HG03159 (cell line): Measurements from ENCODE around the gene MAOA.
"Not testable (repeated sequence)": the region's sequence is repeated elsewhere in the genome, so short reads cannot be mapped to it uniquely, and the experiment has no call there.

Experiments used
- ATAC-seq: cut with Tn5 transposase; IDR thresholded peaks from one replicate; pipeline ENCODE4 v1.9.1; 2021; ENCODE audit warnings: mild to moderate bottlenecking, moderate library complexity; ENCODE audit not compliant: unreplicated experiment

The MAOA gene

GRCh38 chrX:43661521-43662240 lies 5.6 kb downstream of the MAOA start:
- no peak for ATAC-seq

- no peak for ATAC-seq
These were observed 7.1 kb downstream of the MAOA start for GRCh38 chrX:43663173-43663572.

GRCh38 chrX:43664258-43664657 lies 8.2 kb downstream of the MAOA start:
- no peak for ATAC-seq

- ATAC-seq, result no peak
These were observed 8.6 kb downstream of the MAOA start for GRCh38 chrX:43664708-43665107.

GRCh38 chrX:43666311-43666912 lies 10.3 kb downstream of the MAOA start:
- ATAC-seq, result no peak

GRCh38 chrX:43675965-43676628 lies 20.0 kb downstream of the MAOA start:
- ATAC-seq, result not testable (repeated sequence)

- ATAC-seq, result no peak
These were observed 21.0 kb downstream of the MAOA start for GRCh38 chrX:43676971-43677572.

GRCh38 chrX:43677993-43678392 lies 21.9 kb downstream of the MAOA start:
- ATAC-seq, result no peak

- ATAC-seq, result no peak
These were observed 23.0 kb downstream of the MAOA start for GRCh38 chrX:43679058-43679457.

- no peak for ATAC-seq
These were observed 23.7 kb downstream of the MAOA start for GRCh38 chrX:43679778-43680177.

GRCh38 chrX:43682726-43683125 lies 26.6 kb downstream of the MAOA start:
- no peak for ATAC-seq

- ATAC-seq, result no peak
These were observed 29.1 kb downstream of the MAOA start for GRCh38 chrX:43685221-43685620.

GRCh38 chrX:43688586-43688985 lies 32.5 kb downstream of the MAOA start:
- no peak for ATAC-seq

GRCh38 chrX:43693602-43694406 lies 37.7 kb downstream of the MAOA start:
- ATAC-seq, result no peak

GRCh38 chrX:43699475-43699874 lies 43.4 kb downstream of the MAOA start:
- ATAC-seq, result no peak

- no peak for ATAC-seq
These were observed 46.0 kb downstream of the MAOA start for GRCh38 chrX:43702079-43702524.

GRCh38 chrX:43702660-43703059 lies 46.6 kb downstream of the MAOA start:
- no peak for ATAC-seq

GRCh38 chrX:43703211-43703791 lies 47.2 kb downstream of the MAOA start:
- no peak for ATAC-seq

- no peak for ATAC-seq
These were observed 50.8 kb downstream of the MAOA start for GRCh38 chrX:43706786-43707370.
